Stimulated activated naive B cell treated with anti-CD40 and anti-IgM and Interleukin-4, amounts not matched to agents 10 μg/mL and 1 μg/mL and 100 μg/mL, for 72 hours (primary cell): ENCODE measurements around the gene IFRD1.

ENCODE experiments used
- ATAC-seq, 2 donors: fragments of 150-1000 bp; cut with Tn5 transposase; replicated peaks; 2 replicates each; pipeline ENCODE4 v1.10.0; 2021; ENCODE audit warnings: moderate library complexity in 1 of 2
- DNase-seq: peaks from one replicate; pipeline ENCODE4 v3.0.0; 2021
- H3K27ac Mint-ChIP-seq: one replicate; pipeline ENCODE4 v1.8.0; 2022; ENCODE audit warnings: mild to moderate bottlenecking, mixed read lengths
- H3K27me3 Mint-ChIP-seq, 2 donors: one replicate each; pipeline ENCODE4 v1.8.0; 2022; ENCODE audit warnings: mixed read lengths in 2 of 2
- H3K36me3 Mint-ChIP-seq, 2 donors: one replicate each; pipeline ENCODE4 v1.8.0; 2022; ENCODE audit warnings: mixed read lengths in 2 of 2, mild to moderate bottlenecking in 1 of 2
- H3K4me1 Mint-ChIP-seq, 2 donors: one replicate each; pipeline ENCODE4 v1.8.0; 2022; ENCODE audit warnings: mixed read lengths in 2 of 2, mild to moderate bottlenecking in 1 of 2
- H3K4me3 Mint-ChIP-seq, 2 donors: one replicate each; pipeline ENCODE4 v1.8.0; 2022; ENCODE audit warnings: mild to moderate bottlenecking in 2 of 2, mixed read lengths in 2 of 2, moderate library complexity in 1 of 2
- H3K9me3 Mint-ChIP-seq, 2 donors: one replicate each; pipeline ENCODE4 v1.8.0; 2022; ENCODE audit warnings: mixed read lengths in 2 of 2, mild to moderate bottlenecking in 1 of 2

The IFRD1 gene

GRCh38 chr7:112427984-112428383, 22.3 kb upstream of the IFRD1 start:
- H3K4me1 Mint-ChIP-seq = peaks cover 2 to 12% of the 10 kb centered on the region in 2 donors
- peaks cover 0 to 2% of the 10 kb centered on the region in 2 donors for H3K36me3 Mint-ChIP-seq
- no peaks in the 10 kb centered on the region for H3K9me3 Mint-ChIP-seq
- no peak for DNase-seq
- no peak overlapping the region for H3K4me3 Mint-ChIP-seq
- H3K27ac Mint-ChIP-seq = no peak overlapping the region
- no peaks in the 10 kb centered on the region for H3K27me3 Mint-ChIP-seq
- ATAC-seq = no peak

- Mint-ChIP-seq H3K9me3 (no peaks in the 10 kb centered on the region), H3K4me1 (peaks cover 2 to 6% of the 10 kb centered on the region in 2 donors), H3K27me3 (no peaks in the 10 kb centered on the region), H3K4me3 (no peak overlapping the region), H3K36me3 (peaks cover 0 to 2% of the 10 kb centered on the region in 2 donors), H3K27ac (no peak overlapping the region)
- no peak for DNase-seq
- ATAC-seq = no peak
Measured at GRCh38 chr7:112428715-112429114, 21.5 kb upstream of the IFRD1 start.

- H3K9me3 Mint-ChIP-seq = no peaks in the 10 kb centered on the region
- H3K4me3 Mint-ChIP-seq = no peak overlapping the region
- H3K4me1 Mint-ChIP-seq = peaks cover 0 to 5% of the 10 kb centered on the region in 2 donors
- DNase-seq (no peak), ATAC-seq (no peak)
- H3K27ac Mint-ChIP-seq = no peak overlapping the region
- peaks cover 0 to 2% of the 10 kb centered on the region in 2 donors for H3K36me3 Mint-ChIP-seq
- H3K27me3 Mint-ChIP-seq = no peaks in the 10 kb centered on the region
Measured at GRCh38 chr7:112430649-112431048, 19.6 kb upstream of the IFRD1 start.

- Mint-ChIP-seq H3K9me3 (no peaks in the 10 kb centered on the region), H3K27ac (no peak overlapping the region), H3K36me3 (peaks cover 0 to 2% of the 10 kb centered on the region in 2 donors), H3K4me1 (peaks cover 0 to 5% of the 10 kb centered on the region in 2 donors), H3K4me3 (no peak overlapping the region), H3K27me3 (no peaks in the 10 kb centered on the region)
- no peak for DNase-seq
- no peak for ATAC-seq
Measured at GRCh38 chr7:112431803-112432202, 18.5 kb upstream of the IFRD1 start.

GRCh38 chr7:112433289-112433688, 17.0 kb upstream of the IFRD1 start:
- Mint-ChIP-seq H3K36me3 (peaks cover 0 to 2% of the 10 kb centered on the region in 2 donors), H3K9me3 (no peaks in the 10 kb centered on the region), H3K27me3 (no peaks in the 10 kb centered on the region), H3K4me3 (no peak overlapping the region), H3K27ac (no peak overlapping the region), H3K4me1 (peaks cover 0 to 5% of the 10 kb centered on the region in 2 donors)
- ATAC-seq (no peak), DNase-seq (no peak)

GRCh38 chr7:112437072-112437471, 13.2 kb upstream of the IFRD1 start:
- Mint-ChIP-seq H3K27me3 (peaks cover 0 to 4% of the 10 kb centered on the region in 2 donors), H3K9me3 (no peaks in the 10 kb centered on the region), H3K36me3 (peaks cover 0 to 3% of the 10 kb centered on the region in 2 donors), H3K4me3 (no peak overlapping the region), H3K4me1 (peaks cover 0 to 5% of the 10 kb centered on the region in 2 donors), H3K27ac (no peak overlapping the region)
- ATAC-seq (no peak), DNase-seq (no peak)

GRCh38 chr7:112439476-112439875, 10.8 kb upstream of the IFRD1 start:
- DNase-seq (no peak), ATAC-seq (no peak)
- Mint-ChIP-seq H3K9me3 (no peaks in the 10 kb centered on the region), H3K4me1 (no peaks in the 10 kb centered on the region), H3K4me3 (no peak overlapping the region), H3K36me3 (peaks cover 0 to 1% of the 10 kb centered on the region in 2 donors), H3K27ac (no peak overlapping the region), H3K27me3 (peaks cover 0 to 4% of the 10 kb centered on the region in 2 donors)

GRCh38 chr7:112442210-112442609, 8.1 kb upstream of the IFRD1 start:
- peaks cover 0 to 1% of the 10 kb centered on the region in 2 donors for H3K36me3 Mint-ChIP-seq

GRCh38 chr7:112444505-112444904, 5.8 kb upstream of the IFRD1 start:
- ATAC-seq (no peak), DNase-seq (no peak)
- H3K27ac Mint-ChIP-seq = no peak overlapping the region
- H3K4me1 Mint-ChIP-seq = peaks cover 11 to 12% of the 10 kb centered on the region in 2 donors
- peaks cover 0 to 4% of the 10 kb centered on the region in 2 donors for H3K27me3 Mint-ChIP-seq
- no peak overlapping the region for H3K4me3 Mint-ChIP-seq
- H3K9me3 Mint-ChIP-seq = no peaks in the 10 kb centered on the region
- H3K36me3 Mint-ChIP-seq = no peaks in the 10 kb centered on the region

More at GRCh38 chr7:112442210-112442609, 8.1 kb upstream of the IFRD1 start:
- no peak for ATAC-seq
- Mint-ChIP-seq H3K27me3 (peaks cover 0 to 4% of the 10 kb centered on the region in 2 donors), H3K27ac (no peak overlapping the region), H3K9me3 (no peaks in the 10 kb centered on the region), H3K4me1 (no peaks in the 10 kb centered on the region), H3K4me3 (no peak overlapping the region)
- no peak for DNase-seq

- no peak overlapping the region for H3K4me3 Mint-ChIP-seq
- no peak overlapping the region for H3K27ac Mint-ChIP-seq
- DNase-seq = no peak
- no peak for ATAC-seq
- H3K4me1 Mint-ChIP-seq = peaks cover 14 to 16% of the 10 kb centered on the region in 2 donors
- no peaks in the 10 kb centered on the region for H3K9me3 Mint-ChIP-seq
- peaks cover 8 to 9% of the 10 kb centered on the region in 2 donors for H3K36me3 Mint-ChIP-seq
- no peaks in the 10 kb centered on the region for H3K27me3 Mint-ChIP-seq
Measured at GRCh38 chr7:112446431-112446830, 3.8 kb upstream of the IFRD1 start.

GRCh38 chr7:112447406-112447805, 2.9 kb upstream of the IFRD1 start:
- Mint-ChIP-seq H3K9me3 (no peaks in the 10 kb centered on the region), H3K36me3 (peaks cover 8 to 9% of the 10 kb centered on the region in 2 donors), H3K4me3 (no peak overlapping the region), H3K27me3 (no peaks in the 10 kb centered on the region), H3K27ac (no peak overlapping the region), H3K4me1 (peaks cover 18 to 24% of the 10 kb centered on the region in 2 donors)
- ATAC-seq = no peak
- DNase-seq = no peak

GRCh38 chr7:112448381-112448780, 1.9 kb upstream of the IFRD1 start:
- Mint-ChIP-seq H3K9me3 (no peaks in the 10 kb centered on the region), H3K27me3 (no peaks in the 10 kb centered on the region), H3K4me3 (peak overlapping the region in 1 of 2 donors; percentile 8), H3K27ac (no peak overlapping the region), H3K4me1 (peaks cover 18 to 28% of the 10 kb centered on the region in 2 donors), H3K36me3 (peaks cover 8 to 9% of the 10 kb centered on the region in 2 donors)
- no peak for ATAC-seq
- no peak for DNase-seq

GRCh38 chr7:112448891-112449290, 1.4 kb upstream of the IFRD1 start:
- Mint-ChIP-seq H3K27me3 (no peaks in the 10 kb centered on the region), H3K27ac (peak overlapping the region; percentile 100), H3K4me1 (peaks cover 18 to 28% of the 10 kb centered on the region in 2 donors), H3K4me3 (peak overlapping the region; percentile 96 to 97), H3K36me3 (peaks cover 8 to 9% of the 10 kb centered on the region in 2 donors), H3K9me3 (no peaks in the 10 kb centered on the region)
- DNase-seq = no peak
- no peak for ATAC-seq

GRCh38 chr7:112449353-112449752, 907 bp upstream of the IFRD1 start:
- peak; percentile 9 for DNase-seq
- Mint-ChIP-seq H3K4me1 (peaks cover 18 to 28% of the 10 kb centered on the region in 2 donors), H3K36me3 (peaks cover 8 to 9% of the 10 kb centered on the region in 2 donors), H3K27ac (peak overlapping the region; percentile 100), H3K4me3 (peak overlapping the region; percentile 96 to 97), H3K27me3 (no peaks in the 10 kb centered on the region), H3K9me3 (no peaks in the 10 kb centered on the region)
- ATAC-seq = peak; percentile 23 to 29

GRCh38 chr7:112450807-112451761, 824 bp downstream of the IFRD1 start:
- ATAC-seq (peak; percentile 82 to 83), DNase-seq (peak; percentile 89)
- Mint-ChIP-seq H3K4me1 (peaks cover 18 to 28% of the 10 kb centered on the region in 2 donors), H3K36me3 (peaks cover 9 to 12% of the 10 kb centered on the region in 2 donors), H3K27me3 (no peaks in the 10 kb centered on the region), H3K9me3 (no peaks in the 10 kb centered on the region), H3K4me3 (peak overlapping the region; percentile 96 to 97), H3K27ac (peak overlapping the region; percentile 100)
